Bronchial epithelial cell (primary cell): ENCODE data around the gene TNK2. TPM values are rescaled to one million over a fixed set of nuclear protein-coding genes. Genes with fewer than 3 reads are reported as not detected.
"Not testable (repeated sequence)": the region's sequence is repeated elsewhere in the genome, so short reads cannot be mapped to it uniquely, and the experiment has no call there.

Source experiments
- DNase-seq: peaks from one replicate; pipeline ENCODE4 v3.0.0-alpha.2; 2010; ENCODE audit warnings: low read depth
- FAIRE-seq: peaks from 2 replicates; lab custom pipeline; 2011; peaks lifted over from hg19 to GRCh38; lab: Jason Lieb, UNC
- H3K27me3 ChIP-seq: 2 replicates; pipeline ENCODE4 v1.5.1; 2011; ENCODE audit warnings: low read length; ENCODE audit not compliant: control insufficient read depth, insufficient read depth
- H3K36me3 ChIP-seq: 2 replicates; pipeline ENCODE4 v1.5.1; 2011; ENCODE audit warnings: low read length; ENCODE audit not compliant: control insufficient read depth, insufficient read depth
- H3K4me3 ChIP-seq: 2 replicates; pipeline ENCODE4 v1.5.1; 2011; ENCODE audit warnings: mild to moderate bottlenecking, low read depth, low read length, control low read depth
- CTCF ChIP-seq: IDR thresholded peaks from 2 replicates; pipeline ENCODE4 v1.5.1; 2011; ENCODE audit warnings: mild to moderate bottlenecking, moderate library complexity, low read length, control low read depth, inconsistent platforms; ENCODE audit not compliant: insufficient read depth, severe bottlenecking
- total RNA-seq: library from RNA; depleted of rRNA; stranded (reverse); fragments of >200 nt; gene quantifications from 2 replicates; pipeline ENCODE4 v1.2.1, GENCODE V29; 2014

TNK2 gene
- total RNA-seq, 1 donor from 2014 or later = 6.3 TPM

GRCh38 chr3:195866686-195867511, 41.5 kb downstream of the TNK2 start:
- peaks cover 26% of the 10 kb centered on the region for H3K36me3 ChIP-seq

GRCh38 chr3:195865752-195866151, 42.6 kb downstream of the TNK2 start:
- DNase-seq (no peak), FAIRE-seq (no peak)
- no peak overlapping the region for H3K4me3 ChIP-seq
- peaks cover 21% of the 10 kb centered on the region for H3K36me3 ChIP-seq
- no peaks in the 10 kb centered on the region for H3K27me3 ChIP-seq
- TF ChIP-seq CTCF = no peak

More at GRCh38 chr3:195866686-195867511, 41.5 kb downstream of the TNK2 start:
- Histone ChIP-seq H3K4me3 (no peak overlapping the region), H3K27me3 (no peaks in the 10 kb centered on the region)
- no peak for FAIRE-seq
- no peak for DNase-seq
- TF ChIP-seq CTCF = no peak

- peaks cover 8% of the 10 kb centered on the region for H3K36me3 ChIP-seq
- DNase-seq (peak; percentile 77), FAIRE-seq (no peak)
- H3K27me3 ChIP-seq = no peaks in the 10 kb centered on the region
- no peak overlapping the region for H3K4me3 ChIP-seq
- TF ChIP-seq CTCF = peak; percentile 94
Measured at GRCh38 chr3:195863121-195864061, 45.0 kb downstream of the TNK2 start.

- not testable (repeated sequence) for H3K36me3 ChIP-seq, DNase-seq, H3K27me3 ChIP-seq, FAIRE-seq, H3K4me3 ChIP-seq
Measured at GRCh38 chr3:195862318-195862717, 46.0 kb downstream of the TNK2 start.

GRCh38 chr3:195860456-195860855, 47.9 kb downstream of the TNK2 start:
- H3K27me3 ChIP-seq = no peaks in the 10 kb centered on the region
- H3K36me3 ChIP-seq = no peaks in the 10 kb centered on the region
- no peak overlapping the region for H3K4me3 ChIP-seq
- TF ChIP-seq CTCF = no peak
- FAIRE-seq (no peak), DNase-seq (no peak)
